ENCODE results near the gene C1orf35. TPM values are rescaled to one million over a fixed set of nuclear protein-coding genes. Genes with fewer than 3 reads are reported as not detected.

Gene C1orf35
- total RNA-seq, 1 donor from 2014 or later: 16.5 TPM

DNA sequence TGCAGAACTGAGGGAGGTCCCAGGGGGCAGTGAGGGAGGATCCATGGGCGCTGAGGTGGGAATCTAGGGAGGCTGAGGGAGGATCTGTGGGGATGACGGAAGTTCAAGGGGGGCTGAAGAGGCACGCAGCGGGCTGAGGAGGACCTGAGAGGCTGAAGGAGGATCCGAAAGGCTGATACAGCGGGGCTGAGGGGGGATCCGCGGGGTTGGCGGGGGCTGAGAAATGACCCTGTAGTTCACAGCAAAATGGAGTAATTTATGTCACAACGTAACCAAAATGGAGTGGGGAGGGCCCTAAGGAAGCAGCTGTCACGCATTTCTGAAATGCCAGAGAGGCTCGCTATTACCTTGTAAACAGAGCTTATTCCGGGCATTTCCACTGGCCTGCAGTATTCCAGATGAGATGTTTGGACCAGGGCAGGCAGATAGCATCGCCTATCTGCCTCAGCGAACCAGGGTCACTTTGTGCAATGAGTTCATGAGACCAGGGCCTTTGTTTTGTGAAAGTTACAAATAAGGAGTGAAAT, 6.9 kb upstream of the C1orf35 start:
- Histone ChIP-seq H3K4me3 (ENCODE audit: low read depth, low read length) (peak overlapping the region; percentile 72), H3K36me3 (ENCODE audit: control insufficient read depth, insufficient read depth, low read length) (no peaks in the 10 kb centered on the region), H3K27me3 (ENCODE audit: control insufficient read depth, insufficient read depth, low read length) (no peaks in the 10 kb centered on the region)
- TF ChIP-seq CTCF (IDR thresholded peaks at IDR 0.05; ENCODE audit: insufficient read depth, low read length, poor library complexity, severe bottlenecking): no peak
- no peak for DNase-seq (ENCODE audit: low read depth)

DNA sequence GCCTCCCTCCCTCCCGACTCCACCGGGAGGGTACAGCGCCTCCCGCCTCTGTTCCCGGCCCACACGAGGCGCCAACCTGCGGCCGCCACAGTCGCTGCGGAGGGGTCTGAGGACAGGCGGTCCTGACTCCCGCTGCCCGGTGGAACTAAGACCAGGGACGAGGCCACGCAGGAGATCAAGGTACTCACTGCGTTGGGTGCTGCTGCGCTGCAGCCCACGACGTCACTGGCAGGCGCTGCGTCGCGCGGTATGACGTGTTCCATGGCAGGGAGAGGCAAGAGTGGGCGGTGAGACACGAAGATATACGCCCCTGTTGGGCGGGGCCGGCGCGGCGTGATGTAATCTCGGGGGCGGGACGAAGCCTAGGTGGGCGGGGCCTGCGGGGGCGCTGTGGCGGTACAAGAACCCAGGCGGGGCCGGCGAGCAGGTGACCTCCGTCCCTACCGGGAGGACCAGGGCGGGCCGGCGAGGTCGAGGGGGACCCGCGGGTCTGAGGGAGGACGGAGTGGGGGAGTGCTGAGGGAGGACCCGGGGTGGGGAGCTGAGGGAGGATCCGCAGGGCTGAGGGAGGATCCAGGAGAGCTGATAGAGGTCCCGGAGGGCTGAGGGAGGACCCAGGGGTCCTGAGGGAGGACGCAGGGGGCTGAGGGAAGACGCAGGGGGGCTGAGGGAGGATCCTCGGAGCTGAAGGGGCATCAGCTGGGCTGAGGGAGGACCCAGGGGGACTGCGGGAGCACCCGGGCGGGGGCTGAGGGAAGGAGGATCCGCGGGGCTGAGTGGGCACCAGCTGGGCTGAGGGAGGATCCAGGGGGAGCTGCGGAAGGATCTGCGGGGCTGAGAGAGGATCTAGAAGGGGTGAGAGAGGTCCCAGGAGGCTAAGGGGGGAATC, 6.2 kb upstream of the C1orf35 start, which contains the start of gene MRPL55:
Gene MRPL55 (minus strand): TSS at position 227 of the 889 bp plus-strand sequence. CDS start 1,039 bp downstream, outside the sequence.
- TF ChIP-seq CTCF (IDR thresholded peaks at IDR 0.05; ENCODE audit: insufficient read depth, low read length, poor library complexity, severe bottlenecking): no peak
- Histone ChIP-seq H3K27me3 (ENCODE audit: control insufficient read depth, insufficient read depth, low read length) (no peaks in the 10 kb centered on the region), H3K36me3 (ENCODE audit: control insufficient read depth, insufficient read depth, low read length) (no peaks in the 10 kb centered on the region), H3K4me3 (ENCODE audit: low read depth, low read length) (peak within 1 kb of the TSS; percentile 72)
- peak; percentile 81 for DNase-seq (ENCODE audit: low read depth)

- TF ChIP-seq CTCF (IDR thresholded peaks at IDR 0.05; ENCODE audit: insufficient read depth, low read length, poor library complexity, severe bottlenecking): no peak
- H3K4me3 ChIP-seq (ENCODE audit: low read depth, low read length): peak overlapping the region; percentile 72
- no peak for DNase-seq (ENCODE audit: low read depth)
- H3K36me3 ChIP-seq (ENCODE audit: control insufficient read depth, insufficient read depth, low read length): no peaks in the 10 kb centered on the region
- H3K27me3 ChIP-seq (ENCODE audit: control insufficient read depth, insufficient read depth, low read length): no peaks in the 10 kb centered on the region
Observed at GRCh38 chr1:228108742-228109072, 5.6 kb upstream of the C1orf35 start.

GRCh38 chr1:228108055-228108690, 5.0 kb upstream of the C1orf35 start:
- H3K4me3 ChIP-seq (ENCODE audit: low read depth, low read length): peak overlapping the region; percentile 72
- no peaks in the 10 kb centered on the region for H3K36me3 ChIP-seq (ENCODE audit: control insufficient read depth, insufficient read depth, low read length)
- no peak for TF ChIP-seq CTCF (IDR thresholded peaks at IDR 0.05; ENCODE audit: insufficient read depth, low read length, poor library complexity, severe bottlenecking)

GRCh38 chr1:228107636-228108035, 4.5 kb upstream of the C1orf35 start:
- Histone ChIP-seq H3K4me3 (ENCODE audit: low read depth, low read length) (no peak overlapping the region), H3K27me3 (ENCODE audit: control insufficient read depth, insufficient read depth, low read length) (no peaks in the 10 kb centered on the region)
- DNase-seq (ENCODE audit: low read depth): no peak

More at GRCh38 chr1:228108055-228108690, 5.0 kb upstream of the C1orf35 start:
- H3K27me3 ChIP-seq (ENCODE audit: control insufficient read depth, insufficient read depth, low read length): no peaks in the 10 kb centered on the region
- no peak for DNase-seq (ENCODE audit: low read depth)

More at GRCh38 chr1:228107636-228108035, 4.5 kb upstream of the C1orf35 start:
- H3K36me3 ChIP-seq (ENCODE audit: control insufficient read depth, insufficient read depth, low read length): no peaks in the 10 kb centered on the region
- TF ChIP-seq CTCF (IDR thresholded peaks at IDR 0.05; ENCODE audit: insufficient read depth, low read length, poor library complexity, severe bottlenecking): no peak
